HG03469 (cell line): Measurements from ENCODE around the gene GLTP.

Experiments used
- ATAC-seq: cut with Tn5 transposase; IDR thresholded peaks from one replicate; pipeline ENCODE4 v1.9.1; 2021; ENCODE audit warnings: mild to moderate bottlenecking, moderate library complexity, moderate number of reproducible peaks; ENCODE audit not compliant: unreplicated experiment

The GLTP gene

DNA sequence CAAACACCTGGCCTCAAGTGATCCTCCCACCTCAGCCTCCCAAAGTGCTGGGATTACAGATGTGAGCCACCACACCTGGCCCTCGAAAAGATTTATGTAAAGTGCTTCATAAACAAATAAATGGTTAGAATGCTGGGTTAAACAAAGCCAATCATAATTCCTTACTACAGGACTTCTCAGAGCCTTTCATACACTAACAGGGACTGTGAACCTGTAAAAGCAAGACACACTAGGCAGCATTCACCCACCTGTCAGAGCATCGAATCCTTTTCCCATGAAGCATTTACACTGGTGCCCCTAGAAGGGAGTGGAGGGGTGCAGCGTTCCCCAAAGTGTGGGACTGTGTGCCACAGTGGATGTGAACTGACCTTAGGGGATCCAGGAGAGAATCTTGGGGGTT lies 76.7 kb downstream of the GLTP start:
- ATAC-seq = no peak

DNA sequence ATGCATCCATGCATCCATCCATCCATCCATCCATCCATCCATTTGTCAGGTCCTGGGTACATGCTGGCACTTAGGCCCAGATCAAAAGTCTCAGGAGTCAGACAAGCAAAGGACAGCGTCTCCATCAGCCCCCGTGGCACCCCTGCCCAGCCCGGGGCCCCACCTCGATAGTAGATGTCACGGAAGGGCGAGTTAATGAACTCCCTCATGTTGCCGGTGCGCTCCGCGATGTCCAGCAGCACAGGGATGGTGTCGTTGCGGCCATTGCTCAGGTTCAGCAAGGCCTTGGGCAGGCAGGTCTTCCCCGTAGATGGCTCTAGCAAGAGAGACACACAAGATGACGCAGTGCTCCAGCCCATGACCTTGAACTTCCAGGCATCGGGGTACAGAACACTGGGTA lies 77.5 kb downstream of the GLTP start:
- no peak for ATAC-seq
